Measurements from ENCODE around the gene NEUROG1. TPM values are rescaled to one million over a fixed set of nuclear protein-coding genes. Genes with fewer than 3 reads are reported as not detected.

The NEUROG1 gene
- total RNA-seq, 1 experiment from 2014 or later: not detected

DNA sequence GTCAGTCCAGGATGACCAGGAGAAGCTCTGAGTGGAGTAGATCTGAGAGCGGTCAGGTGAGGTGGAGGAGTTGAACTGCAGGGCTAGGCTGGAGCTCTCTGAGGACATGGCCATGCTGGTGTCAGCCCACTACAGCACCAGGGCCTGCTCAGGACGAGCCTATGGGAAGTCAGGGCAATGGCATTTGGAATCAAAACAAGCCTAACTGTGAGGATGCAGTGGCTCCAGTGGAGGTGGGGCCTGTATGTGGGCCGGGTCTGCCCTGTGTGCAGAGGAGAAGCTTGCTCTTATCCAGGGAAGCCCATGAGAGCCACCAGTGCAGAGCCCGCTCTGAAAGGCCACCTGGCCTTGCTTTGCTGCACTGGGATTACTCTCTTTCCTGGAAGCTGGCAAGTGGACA, 31.9 kb upstream of the NEUROG1 start:
- Histone ChIP-seq H3K4me3 (ENCODE audit: low read length) (no peak overlapping the region), H3K4me1 (ENCODE audit: low read length) (no peaks in the 10 kb centered on the region), H2AFZ (ENCODE audit: low read length) (no peak overlapping the region), H3K27ac (ENCODE audit: low read length) (no peak overlapping the region), H3K36me3 (ENCODE audit: insufficient read depth, low read length) (no peaks in the 10 kb centered on the region), H3K27me3 (ENCODE audit: low read length) (no peaks in the 10 kb centered on the region), H3K9me2 (replicated peaks; ENCODE audit: insufficient read depth, low read length) (no peaks in the 10 kb centered on the region), H3K79me2 (ENCODE audit: low read length) (no peaks in the 10 kb centered on the region), H3K4me2 (ENCODE audit: low read depth, low read length, poor library complexity, severe bottlenecking) (no peak overlapping the region), H4K20me1 (ENCODE audit: insufficient read depth, low read depth, low read length) (no peaks in the 10 kb centered on the region; the same call in 1 of the 2 replicates), H3K9me3 (ENCODE audit: low read length) (no peaks in the 10 kb centered on the region), H3K9ac (ENCODE audit: low read length) (no peak overlapping the region)
- DNase-seq: no peak

GRCh38 chr5:135566422-135567400, 30.9 kb upstream of the NEUROG1 start:
- Histone ChIP-seq H3K4me1 (ENCODE audit: low read length) (no peaks in the 10 kb centered on the region), H2AFZ (ENCODE audit: low read length) (no peak overlapping the region), H3K27ac (ENCODE audit: low read length) (no peak overlapping the region), H3K9ac (ENCODE audit: low read length) (no peak overlapping the region), H3K4me2 (ENCODE audit: low read depth, low read length, poor library complexity, severe bottlenecking) (no peak overlapping the region), H3K4me3 (ENCODE audit: low read length) (no peak overlapping the region), H3K36me3 (ENCODE audit: insufficient read depth, low read length) (no peaks in the 10 kb centered on the region), H3K9me3 (ENCODE audit: low read length) (no peaks in the 10 kb centered on the region), H3K27me3 (ENCODE audit: low read length) (no peaks in the 10 kb centered on the region), H4K20me1 (ENCODE audit: insufficient read depth, low read depth, low read length) (no peaks in the 10 kb centered on the region; the same call in 1 of the 2 replicates), H3K9me2 (replicated peaks; ENCODE audit: insufficient read depth, low read length) (no peaks in the 10 kb centered on the region), H3K79me2 (ENCODE audit: low read length) (no peaks in the 10 kb centered on the region)
- no peak for DNase-seq

GRCh38 chr5:135565725-135566421, 30.1 kb upstream of the NEUROG1 start:
- H3K9me3 ChIP-seq (ENCODE audit: low read length): no peaks in the 10 kb centered on the region
- no peak overlapping the region for H3K4me2 ChIP-seq (ENCODE audit: low read depth, low read length, poor library complexity, severe bottlenecking)
- no peaks in the 10 kb centered on the region for H3K36me3 ChIP-seq (ENCODE audit: insufficient read depth, low read length)
- H3K27me3 ChIP-seq (ENCODE audit: low read length): no peaks in the 10 kb centered on the region
- peak; percentile 86 for DNase-seq
- no peak overlapping the region for H3K4me3 ChIP-seq (ENCODE audit: low read length)
- no peak overlapping the region for H3K9ac ChIP-seq (ENCODE audit: low read length)
- no peaks in the 10 kb centered on the region for H3K9me2 ChIP-seq (replicated peaks; ENCODE audit: insufficient read depth, low read length)
- no peak overlapping the region for H2AFZ ChIP-seq (ENCODE audit: low read length)
- H3K79me2 ChIP-seq (ENCODE audit: low read length): no peaks in the 10 kb centered on the region
- no peaks in the 10 kb centered on the region; the same call in 1 of the 2 replicates for H4K20me1 ChIP-seq (ENCODE audit: insufficient read depth, low read depth, low read length)
- H3K4me1 ChIP-seq (ENCODE audit: low read length): no peaks in the 10 kb centered on the region
- no peak overlapping the region for H3K27ac ChIP-seq (ENCODE audit: low read length)

- H3K9me3 ChIP-seq (ENCODE audit: low read length): no peaks in the 10 kb centered on the region
- H3K4me2 ChIP-seq (ENCODE audit: low read depth, low read length, poor library complexity, severe bottlenecking): no peak overlapping the region
- H3K79me2 ChIP-seq (ENCODE audit: low read length): no peaks in the 10 kb centered on the region
- H3K9ac ChIP-seq (ENCODE audit: low read length): no peak overlapping the region
- H3K4me1 ChIP-seq (ENCODE audit: low read length): no peaks in the 10 kb centered on the region
- H3K4me3 ChIP-seq (ENCODE audit: low read length): no peak overlapping the region
- no peaks in the 10 kb centered on the region for H3K9me2 ChIP-seq (replicated peaks; ENCODE audit: insufficient read depth, low read length)
- no peaks in the 10 kb centered on the region; the same call in 1 of the 2 replicates for H4K20me1 ChIP-seq (ENCODE audit: insufficient read depth, low read depth, low read length)
- no peaks in the 10 kb centered on the region for H3K36me3 ChIP-seq (ENCODE audit: insufficient read depth, low read length)
- no peak overlapping the region for H3K27ac ChIP-seq (ENCODE audit: low read length)
- no peaks in the 10 kb centered on the region for H3K27me3 ChIP-seq (ENCODE audit: low read length)
- no peak for DNase-seq
- no peak overlapping the region for H2AFZ ChIP-seq (ENCODE audit: low read length)
Measured at GRCh38 chr5:135565266-135565665, 29.5 kb upstream of the NEUROG1 start.

DNA sequence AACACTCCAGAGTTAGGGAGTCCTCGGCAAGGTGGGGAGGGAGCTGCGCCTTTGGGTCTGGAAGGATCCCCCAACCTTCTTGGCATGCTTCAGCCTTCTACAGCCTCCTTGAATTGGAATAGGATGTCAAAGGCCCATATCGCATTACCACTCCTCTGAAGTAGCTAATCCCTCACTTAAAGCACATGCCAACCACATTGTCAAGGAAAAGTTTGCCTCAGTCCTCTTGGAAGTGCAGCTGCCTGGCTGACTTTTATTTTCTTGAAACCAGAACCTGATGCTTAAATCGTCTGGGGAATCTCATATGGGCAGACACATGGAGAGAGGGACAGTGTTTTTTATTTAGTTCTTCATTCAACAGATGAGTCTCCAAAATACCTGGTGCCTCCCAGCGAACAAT, 28.6 kb upstream of the NEUROG1 start:
- H2AFZ ChIP-seq (ENCODE audit: low read length): no peak overlapping the region
- H3K4me2 ChIP-seq (ENCODE audit: low read depth, low read length, poor library complexity, severe bottlenecking): no peak overlapping the region
- no peaks in the 10 kb centered on the region for H3K9me3 ChIP-seq (ENCODE audit: low read length)
- no peaks in the 10 kb centered on the region for H3K27me3 ChIP-seq (ENCODE audit: low read length)
- H4K20me1 ChIP-seq (ENCODE audit: insufficient read depth, low read depth, low read length): no peaks in the 10 kb centered on the region; the same call in 1 of the 2 replicates
- DNase-seq: no peak
- no peak overlapping the region for H3K27ac ChIP-seq (ENCODE audit: low read length)
- no peaks in the 10 kb centered on the region for H3K4me1 ChIP-seq (ENCODE audit: low read length)
- H3K9ac ChIP-seq (ENCODE audit: low read length): no peak overlapping the region
- H3K9me2 ChIP-seq (replicated peaks; ENCODE audit: insufficient read depth, low read length): no peaks in the 10 kb centered on the region
- H3K4me3 ChIP-seq (ENCODE audit: low read length): no peak overlapping the region
- H3K79me2 ChIP-seq (ENCODE audit: low read length): no peaks in the 10 kb centered on the region
- H3K36me3 ChIP-seq (ENCODE audit: insufficient read depth, low read length): no peaks in the 10 kb centered on the region

DNA sequence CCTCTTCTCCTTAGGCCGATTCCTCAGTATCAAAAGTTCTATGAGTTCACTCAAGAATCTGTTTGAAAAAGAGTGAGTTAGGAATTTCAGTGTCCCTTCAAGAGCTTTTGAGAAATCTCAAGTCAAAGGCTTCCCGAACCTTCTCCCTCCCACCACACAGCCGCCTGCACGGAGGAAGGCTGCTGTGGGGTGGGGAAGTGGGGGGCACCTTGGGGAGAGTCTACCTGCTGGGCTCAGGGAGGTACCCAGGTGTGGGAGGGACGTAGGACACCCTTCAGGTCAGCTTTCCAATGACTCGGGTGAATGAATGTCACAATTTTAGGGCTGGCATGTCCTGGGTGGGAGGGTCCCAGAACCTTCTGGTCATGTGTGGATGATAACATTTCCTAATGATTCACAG, 25.5 kb upstream of the NEUROG1 start:
- Histone ChIP-seq H4K20me1 (ENCODE audit: insufficient read depth, low read depth, low read length) (no peaks in the 10 kb centered on the region; the same call in 1 of the 2 replicates), H2AFZ (ENCODE audit: low read length) (peak overlapping the region; percentile 77; the same call in 1 of the 2 replicates), H3K9ac (ENCODE audit: low read length) (no peak overlapping the region), H3K9me3 (ENCODE audit: low read length) (no peaks in the 10 kb centered on the region), H3K4me2 (ENCODE audit: low read depth, low read length, poor library complexity, severe bottlenecking) (no peak overlapping the region), H3K27ac (ENCODE audit: low read length) (no peak overlapping the region), H3K4me3 (ENCODE audit: low read length) (no peak overlapping the region), H3K9me2 (replicated peaks; ENCODE audit: insufficient read depth, low read length) (no peaks in the 10 kb centered on the region), H3K4me1 (ENCODE audit: low read length) (no peaks in the 10 kb centered on the region), H3K36me3 (ENCODE audit: insufficient read depth, low read length) (no peaks in the 10 kb centered on the region), H3K79me2 (ENCODE audit: low read length) (no peaks in the 10 kb centered on the region), H3K27me3 (ENCODE audit: low read length) (no peaks in the 10 kb centered on the region)
- DNase-seq: no peak

DNA sequence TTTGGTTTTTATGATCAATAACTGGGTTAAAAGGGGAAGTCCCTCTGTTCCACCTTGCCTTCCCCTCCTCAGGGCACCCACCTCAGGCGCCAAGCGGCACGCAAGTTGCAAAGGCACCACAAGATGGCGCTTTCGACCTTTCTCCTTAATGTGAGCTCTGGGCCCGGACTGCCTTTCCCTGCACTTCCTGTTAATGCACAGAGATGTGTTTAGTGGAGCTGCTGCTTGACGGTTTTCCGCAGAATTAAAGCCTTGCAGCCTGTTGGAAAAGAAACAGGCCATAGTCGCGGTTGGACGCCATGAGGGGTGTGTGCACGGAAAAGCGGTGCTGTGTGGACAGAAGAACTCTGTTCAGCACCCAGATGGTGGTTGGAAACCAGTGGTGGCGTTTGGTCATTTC, 25.1 kb upstream of the NEUROG1 start:
- Histone ChIP-seq H2AFZ (ENCODE audit: low read length) (peak overlapping the region; percentile 77; the same call in 1 of the 2 replicates), H3K9ac (ENCODE audit: low read length) (no peak overlapping the region), H3K79me2 (ENCODE audit: low read length) (no peaks in the 10 kb centered on the region), H3K4me3 (ENCODE audit: low read length) (no peak overlapping the region), H3K36me3 (ENCODE audit: insufficient read depth, low read length) (no peaks in the 10 kb centered on the region), H3K9me3 (ENCODE audit: low read length) (no peaks in the 10 kb centered on the region), H3K4me1 (ENCODE audit: low read length) (no peaks in the 10 kb centered on the region), H3K9me2 (replicated peaks; ENCODE audit: insufficient read depth, low read length) (no peaks in the 10 kb centered on the region), H3K27ac (ENCODE audit: low read length) (no peak overlapping the region), H3K27me3 (ENCODE audit: low read length) (no peaks in the 10 kb centered on the region), H3K4me2 (ENCODE audit: low read depth, low read length, poor library complexity, severe bottlenecking) (no peak overlapping the region), H4K20me1 (ENCODE audit: insufficient read depth, low read depth, low read length) (no peaks in the 10 kb centered on the region; the same call in 1 of the 2 replicates)
- peak; percentile 96 for DNase-seq

DNA sequence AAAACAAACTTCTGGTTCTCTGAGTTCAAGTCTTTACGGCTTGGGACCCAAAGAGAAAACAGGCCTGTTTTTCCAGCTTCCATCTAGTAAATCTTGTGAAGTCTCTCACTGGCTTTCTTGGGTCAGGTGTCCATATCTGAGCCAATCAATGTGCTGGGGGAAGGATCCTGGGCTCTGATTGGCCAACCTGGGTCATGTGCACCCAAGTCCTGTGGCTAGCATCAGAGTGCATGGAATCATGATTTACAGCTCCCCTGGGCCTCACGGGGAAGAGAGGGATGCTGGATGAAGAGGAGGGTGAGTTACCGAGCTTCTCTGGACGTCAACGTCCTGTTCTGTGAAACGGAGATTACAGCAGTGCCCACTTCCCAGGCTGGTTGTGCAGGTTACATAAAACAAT, 23.6 kb upstream of the NEUROG1 start:
- no peak overlapping the region for H3K4me3 ChIP-seq (ENCODE audit: low read length)
- 0 out of 2 replicates have a peak overlapping the region, but pooled peaks have one; percentile 18 for H2AFZ ChIP-seq (ENCODE audit: low read length)
- no peak overlapping the region for H3K27ac ChIP-seq (ENCODE audit: low read length)
- H3K79me2 ChIP-seq (ENCODE audit: low read length): no peaks in the 10 kb centered on the region
- no peaks in the 10 kb centered on the region for H3K36me3 ChIP-seq (ENCODE audit: insufficient read depth, low read length)
- H4K20me1 ChIP-seq (ENCODE audit: insufficient read depth, low read depth, low read length): no peaks in the 10 kb centered on the region
- H3K9ac ChIP-seq (ENCODE audit: low read length): no peak overlapping the region
- H3K4me1 ChIP-seq (ENCODE audit: low read length): no peaks in the 10 kb centered on the region
- no peaks in the 10 kb centered on the region for H3K9me3 ChIP-seq (ENCODE audit: low read length)
- H3K27me3 ChIP-seq (ENCODE audit: low read length): no peaks in the 10 kb centered on the region
- H3K9me2 ChIP-seq (replicated peaks; ENCODE audit: insufficient read depth, low read length): no peaks in the 10 kb centered on the region
- no peak overlapping the region for H3K4me2 ChIP-seq (ENCODE audit: low read depth, low read length, poor library complexity, severe bottlenecking)
- DNase-seq: peak; percentile 65
